ENCODE results near the gene ZNF80.

The ZNF80 gene

DNA sequence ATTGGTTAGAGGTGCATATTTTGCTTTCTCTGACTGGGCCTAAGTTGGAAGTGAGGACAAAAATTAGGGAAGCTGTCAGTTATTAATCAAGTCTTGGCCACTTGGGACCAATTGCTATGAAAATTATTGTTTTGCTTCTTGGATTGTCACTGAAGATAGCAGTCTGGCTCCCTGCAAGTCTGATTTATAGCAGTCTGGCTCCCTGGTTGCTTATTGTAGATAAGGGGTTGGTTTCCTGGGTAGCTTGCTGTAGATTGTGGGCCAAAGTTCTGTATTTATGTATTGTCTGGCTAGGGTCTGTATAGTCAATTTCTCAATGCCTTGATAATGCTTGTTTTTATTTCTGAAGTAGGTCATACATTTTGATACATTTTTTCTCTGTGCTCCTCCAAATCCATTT, 45.2 kb downstream of the ZNF80 start:
- no peak overlapping the region for H3K27ac ChIP-seq (replicated peaks)
- TF ChIP-seq GABPA (IDR thresholded peaks at IDR 0.05; ENCODE audit: low read depth) (no peak), SPI1 (IDR thresholded peaks at IDR 0.05; ENCODE audit: borderline replicate concordance, low read depth) (no peak), POLR2AphosphoS5 (IDR thresholded peaks at IDR 0.05; ENCODE audit: low read depth) (no peak)
- TF ChIP-seq, protein P1, sequence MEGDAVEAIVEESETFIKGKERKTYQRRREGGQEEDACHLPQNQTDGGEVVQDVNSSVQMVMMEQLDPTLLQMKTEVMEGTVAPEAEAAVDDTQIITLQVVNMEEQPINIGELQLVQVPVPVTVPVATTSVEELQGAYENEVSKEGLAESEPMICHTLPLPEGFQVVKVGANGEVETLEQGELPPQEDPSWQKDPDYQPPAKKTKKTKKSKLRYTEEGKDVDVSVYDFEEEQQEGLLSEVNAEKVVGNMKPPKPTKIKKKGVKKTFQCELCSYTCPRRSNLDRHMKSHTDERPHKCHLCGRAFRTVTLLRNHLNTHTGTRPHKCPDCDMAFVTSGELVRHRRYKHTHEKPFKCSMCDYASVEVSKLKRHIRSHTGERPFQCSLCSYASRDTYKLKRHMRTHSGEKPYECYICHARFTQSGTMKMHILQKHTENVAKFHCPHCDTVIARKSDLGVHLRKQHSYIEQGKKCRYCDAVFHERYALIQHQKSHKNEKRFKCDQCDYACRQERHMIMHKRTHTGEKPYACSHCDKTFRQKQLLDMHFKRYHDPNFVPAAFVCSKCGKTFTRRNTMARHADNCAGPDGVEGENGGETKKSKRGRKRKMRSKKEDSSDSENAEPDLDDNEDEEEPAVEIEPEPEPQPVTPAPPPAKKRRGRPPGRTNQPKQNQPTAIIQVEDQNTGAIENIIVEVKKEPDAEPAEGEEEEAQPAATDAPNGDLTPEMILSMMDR (IDR thresholded peaks at IDR 0.05; ENCODE audit: insufficient read depth, low read length), result no peak
- TF ChIP-seq, protein P2, sequence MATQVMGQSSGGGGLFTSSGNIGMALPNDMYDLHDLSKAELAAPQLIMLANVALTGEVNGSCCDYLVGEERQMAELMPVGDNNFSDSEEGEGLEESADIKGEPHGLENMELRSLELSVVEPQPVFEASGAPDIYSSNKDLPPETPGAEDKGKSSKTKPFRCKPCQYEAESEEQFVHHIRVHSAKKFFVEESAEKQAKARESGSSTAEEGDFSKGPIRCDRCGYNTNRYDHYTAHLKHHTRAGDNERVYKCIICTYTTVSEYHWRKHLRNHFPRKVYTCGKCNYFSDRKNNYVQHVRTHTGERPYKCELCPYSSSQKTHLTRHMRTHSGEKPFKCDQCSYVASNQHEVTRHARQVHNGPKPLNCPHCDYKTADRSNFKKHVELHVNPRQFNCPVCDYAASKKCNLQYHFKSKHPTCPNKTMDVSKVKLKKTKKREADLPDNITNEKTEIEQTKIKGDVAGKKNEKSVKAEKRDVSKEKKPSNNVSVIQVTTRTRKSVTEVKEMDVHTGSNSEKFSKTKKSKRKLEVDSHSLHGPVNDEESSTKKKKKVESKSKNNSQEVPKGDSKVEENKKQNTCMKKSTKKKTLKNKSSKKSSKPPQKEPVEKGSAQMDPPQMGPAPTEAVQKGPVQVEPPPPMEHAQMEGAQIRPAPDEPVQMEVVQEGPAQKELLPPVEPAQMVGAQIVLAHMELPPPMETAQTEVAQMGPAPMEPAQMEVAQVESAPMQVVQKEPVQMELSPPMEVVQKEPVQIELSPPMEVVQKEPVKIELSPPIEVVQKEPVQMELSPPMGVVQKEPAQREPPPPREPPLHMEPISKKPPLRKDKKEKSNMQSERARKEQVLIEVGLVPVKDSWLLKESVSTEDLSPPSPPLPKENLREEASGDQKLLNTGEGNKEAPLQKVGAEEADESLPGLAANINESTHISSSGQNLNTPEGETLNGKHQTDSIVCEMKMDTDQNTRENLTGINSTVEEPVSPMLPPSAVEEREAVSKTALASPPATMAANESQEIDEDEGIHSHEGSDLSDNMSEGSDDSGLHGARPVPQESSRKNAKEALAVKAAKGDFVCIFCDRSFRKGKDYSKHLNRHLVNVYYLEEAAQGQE (IDR thresholded peaks at IDR 0.05; ENCODE audit: insufficient replicate concordance, low read depth), result no peak
- no peak for DNase-seq (ENCODE audit: low read depth in 1 of 2, low spot score in 1 of 2)
- H3K27me3 ChIP-seq (ENCODE audit: insufficient read depth, poor library complexity, severe bottlenecking), result no peaks in the 10 kb centered on the region
- H3K4me3 ChIP-seq (replicated peaks; ENCODE audit: insufficient read depth, low read length), result no peak overlapping the region

DNA sequence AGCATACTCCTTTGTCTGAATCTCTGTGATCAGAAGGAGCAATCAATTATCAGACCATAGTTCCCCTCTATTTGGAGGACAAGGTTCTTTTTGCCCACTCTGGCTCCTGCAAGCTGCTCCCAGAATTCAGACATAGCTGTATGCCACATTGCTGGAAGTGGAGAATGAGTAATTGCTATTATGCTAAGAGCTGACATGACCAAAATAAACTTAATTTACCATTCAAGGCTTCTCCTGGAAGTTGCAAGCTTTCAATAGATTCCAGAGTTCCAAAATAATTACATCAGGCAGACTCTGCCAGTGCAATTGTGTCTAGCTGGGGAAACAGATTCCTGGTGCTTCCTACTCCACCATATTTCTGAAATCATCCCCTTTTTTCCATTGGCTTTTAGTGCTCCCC, 50.9 kb downstream of the ZNF80 start:
- H3K27me3 ChIP-seq (ENCODE audit: insufficient read depth, poor library complexity, severe bottlenecking), result peaks cover 5% of the 10 kb centered on the region
- H3K4me3 ChIP-seq (replicated peaks; ENCODE audit: insufficient read depth, low read length), result no peak overlapping the region
- DNase-seq (ENCODE audit: low read depth in 1 of 2, low spot score in 1 of 2), result no peak
- no peak for TF ChIP-seq SPI1 (IDR thresholded peaks at IDR 0.05; ENCODE audit: borderline replicate concordance, low read depth)
- no peak for TF ChIP-seq POLR2AphosphoS5 (IDR thresholded peaks at IDR 0.05; ENCODE audit: low read depth)
- no peak for TF ChIP-seq GABPA (IDR thresholded peaks at IDR 0.05; ENCODE audit: low read depth)
- TF ChIP-seq, protein P2 (IDR thresholded peaks at IDR 0.05; ENCODE audit: insufficient replicate concordance, low read depth), result no peak
- H3K27ac ChIP-seq (replicated peaks), result no peak overlapping the region

Data from HL-60 (cell line).